GM12891 (cell line): ENCODE measurements around the gene DNAJB4.

ENCODE experiments used
- PAX5 ChIP-seq: IDR thresholded peaks from 2 replicates; pipeline ENCODE4 v1.6.1; 2011; ENCODE audit warnings: low read length, moderate library complexity, mild to moderate bottlenecking; ENCODE audit not compliant: insufficient read depth, severe bottlenecking
- POLR2A ChIP-seq: IDR thresholded peaks from 2 replicates; pipeline ENCODE4 v1.6.1; 2011; ENCODE audit warnings: low read depth, low read length, control low read depth
- POLR2AphosphoS5 ChIP-seq: IDR thresholded peaks from 2 replicates; pipeline ENCODE4 v1.6.1; 2011; ENCODE audit warnings: low read depth, low read length, control low read depth
- SPI1 ChIP-seq: IDR thresholded peaks from 2 replicates; pipeline ENCODE4 v1.6.1; 2011; ENCODE audit warnings: low read depth, low read length, control low read depth
- TAF1 ChIP-seq: IDR thresholded peaks from 2 replicates; pipeline ENCODE4 v1.6.1; 2011; ENCODE audit warnings: low read depth, low read length, control low read depth

GRCh38 chr1:78047106-78047505 lies 42.4 kb downstream of the DNAJB4 start:
- TF ChIP-seq POLR2A (no peak), POLR2AphosphoS5 (no peak), TAF1 (no peak), SPI1 (no peak), PAX5 (no peak)
